Trophoblast cell (in vitro differentiated cells and primary cell): Measurements from ENCODE around the gene EIF1AD.
A peak's percentile ranks its signal among the peaks of the same experiment; 100 is the strongest.

Experiments
- DNase-seq, 2 donors: peaks; one replicate each; pipeline ENCODE4 v3.0.0-alpha.2; 2016
- H2AFZ ChIP-seq: 2 replicates; pipeline ENCODE4 v1.6.1; 2013; ENCODE audit warnings: low read length, moderate library complexity, mild to moderate bottlenecking; ENCODE audit not compliant: insufficient read depth, poor library complexity
- H2AK5ac ChIP-seq: 2 replicates; pipeline ENCODE4 v1.6.1; 2013; ENCODE audit warnings: mild to moderate bottlenecking, low read length
- H2BK120ac ChIP-seq: 2 replicates; pipeline ENCODE4 v1.6.1; 2013; ENCODE audit warnings: low read length, mild to moderate bottlenecking, moderate library complexity; ENCODE audit not compliant: insufficient read depth, poor library complexity
- H2BK12ac ChIP-seq: 2 replicates; pipeline ENCODE4 v1.6.1; 2013; ENCODE audit warnings: mild to moderate bottlenecking, low read length, moderate library complexity
- H2BK5ac ChIP-seq: 2 replicates; pipeline ENCODE4 v1.6.1; 2013; ENCODE audit warnings: low read length, low read depth, moderate library complexity, mild to moderate bottlenecking; ENCODE audit not compliant: poor library complexity
- H3K14ac ChIP-seq: 2 replicates; pipeline ENCODE4 v1.6.1; 2013; ENCODE audit warnings: mild to moderate bottlenecking, low read length
- H3K18ac ChIP-seq: 2 replicates; pipeline ENCODE4 v1.6.1; 2013; ENCODE audit warnings: mild to moderate bottlenecking, low read length
- H3K23ac ChIP-seq: 2 replicates; pipeline ENCODE4 v1.6.1; 2013; ENCODE audit warnings: low read length
- H3K27ac ChIP-seq: 2 replicates; pipeline ENCODE4 v1.5.1; 2013; ENCODE audit warnings: low read depth, mild to moderate bottlenecking, inconsistent platforms, low read length, moderate library complexity
- H3K27me3 ChIP-seq: 2 replicates; pipeline ENCODE4 v1.6.1; 2013; ENCODE audit warnings: inconsistent platforms, mild to moderate bottlenecking, low read length, moderate library complexity; ENCODE audit not compliant: insufficient read depth
- H3K36me3 ChIP-seq, 2 experiments: 1 replicate in 1 of 2; 2 replicates in 1 of 2; pipeline ENCODE4 v1.6.1; 2013; ENCODE audit warnings: low read length in 2 of 2, mild to moderate bottlenecking in 2 of 2, moderate library complexity in 1 of 2; ENCODE audit not compliant: insufficient read depth in 2 of 2, control insufficient read depth in 1 of 2
- H3K4ac ChIP-seq: 2 replicates; pipeline ENCODE4 v1.6.1; 2013; ENCODE audit warnings: low read depth, mild to moderate bottlenecking, low read length, moderate library complexity
- H3K4me1 ChIP-seq, 2 experiments: 1 replicate in 1 of 2; 2 replicates in 1 of 2; pipeline ENCODE4 v1.6.1; 2013; ENCODE audit warnings: low read length in 2 of 2, mild to moderate bottlenecking in 2 of 2, moderate library complexity in 1 of 2; ENCODE audit not compliant: insufficient read depth in 2 of 2, control insufficient read depth in 1 of 2
- H3K4me2 ChIP-seq: 2 replicates; pipeline ENCODE4 v1.6.1; 2013; ENCODE audit warnings: inconsistent platforms, mild to moderate bottlenecking, low read length, moderate library complexity
- H3K4me3 ChIP-seq: 2 replicates; pipeline ENCODE4 v1.5.1; 2013; ENCODE audit warnings: mild to moderate bottlenecking, low read depth, low read length, inconsistent platforms
- H3K79me1 ChIP-seq: one replicate; pipeline ENCODE4 v1.6.1; 2013; ENCODE audit warnings: low read length
- H3K79me2 ChIP-seq: 2 replicates; pipeline ENCODE4 v1.6.1; 2013; ENCODE audit warnings: low read length, mild to moderate bottlenecking; ENCODE audit not compliant: control insufficient read depth, insufficient read depth, poor library complexity
- H3K9ac ChIP-seq: 2 replicates; pipeline ENCODE4 v1.6.1; 2013; ENCODE audit warnings: mild to moderate bottlenecking, low read length
- H3K9me3 ChIP-seq: 2 replicates; pipeline ENCODE4 v1.6.1; 2013; ENCODE audit warnings: low read depth, mild to moderate bottlenecking, control low read depth, inconsistent platforms, low read length; ENCODE audit not compliant: insufficient read depth
- H4K12ac ChIP-seq: 2 replicates; pipeline ENCODE4 v1.6.1; 2013; ENCODE audit warnings: low read depth, mild to moderate bottlenecking, low read length, moderate library complexity
- H4K8ac ChIP-seq: 2 replicates; pipeline ENCODE4 v1.6.1; 2013; ENCODE audit warnings: low read depth, mild to moderate bottlenecking, low read length, moderate library complexity
- H4K91ac ChIP-seq: one replicate; pipeline ENCODE4 v1.6.1; 2013; ENCODE audit warnings: low read depth, mild to moderate bottlenecking, low read length, moderate library complexity
- WGBS: extraction: QIAGEN DNeasy Blood & Tissue Kit; methylation state at CpG from one replicate; pipeline ENCODE4 v1.1.7; 2013; ENCODE audit warnings: missing lambda C conversion rate; ENCODE audit not compliant: insufficient read length, insufficient coverage; ENCODE audit errors: extremely low coverage; 5-methylcytosine and 5-hydroxymethylcytosine counted together

Gene EIF1AD

GRCh38 chr11:65960824-65961266 is 41.1 kb downstream of the EIF1AD start:
- H3K4me2 ChIP-seq: peak overlapping the region; percentile 70
- peaks cover 4 to 9% of the 10 kb centered on the region in 2 experiments for H3K4me1 ChIP-seq
- peaks cover 18 to 21% of the 10 kb centered on the region in 2 experiments for H3K36me3 ChIP-seq
- peaks cover 8% of the 10 kb centered on the region for H3K79me1 ChIP-seq
- no CpG with 5 or more reads among the region's 16 CpGs for WGBS
- H3K14ac ChIP-seq: peak overlapping the region; percentile 71
- no peak overlapping the region for H3K23ac ChIP-seq
- H2BK5ac ChIP-seq: peak overlapping the region; percentile 51
- no peak overlapping the region for H3K18ac ChIP-seq
- no peak overlapping the region for H2BK12ac ChIP-seq
- peak overlapping the region; percentile 92 for H4K8ac ChIP-seq
- peak overlapping the region; percentile 50 for H2AFZ ChIP-seq
- peak overlapping the region; percentile 75 for H3K9ac ChIP-seq
- peak overlapping the region; percentile 75 for H4K91ac ChIP-seq
- peak overlapping the region; percentile 73 for H3K4me3 ChIP-seq
- peak overlapping the region; percentile 41 for H2BK120ac ChIP-seq
- H3K9me3 ChIP-seq: peaks cover 2% of the 10 kb centered on the region
- no peaks in the 10 kb centered on the region for H3K27me3 ChIP-seq
- peak in 1 of 2 donors; percentile 18 for DNase-seq
- peaks cover 9% of the 10 kb centered on the region for H3K79me2 ChIP-seq
- peak overlapping the region; percentile 9 for H3K4ac ChIP-seq
- H2AK5ac ChIP-seq: peak overlapping the region; percentile 38
- peak overlapping the region; percentile 85 for H4K12ac ChIP-seq
- peak overlapping the region; percentile 58 for H3K27ac ChIP-seq

- no peak overlapping the region for H4K12ac ChIP-seq
Observed at GRCh38 chr11:65958774-65959420, 43.1 kb downstream of the EIF1AD start.

GRCh38 chr11:65958291-65958690 is 43.7 kb downstream of the EIF1AD start:
- H2AK5ac ChIP-seq: no peak overlapping the region
- no CpG with 5 or more reads among the region's 4 CpGs for WGBS

More at GRCh38 chr11:65958774-65959420, 43.1 kb downstream of the EIF1AD start:
- Histone ChIP-seq H4K8ac (no peak overlapping the region), H3K4me3 (no peak overlapping the region), H3K9ac (no peak overlapping the region), H3K36me3 (peaks cover 0 to 2% of the 10 kb centered on the region in 2 experiments), H3K23ac (no peak overlapping the region), H3K27ac (no peak overlapping the region), H2AK5ac (no peak overlapping the region), H3K4ac (no peak overlapping the region), H3K79me1 (peaks cover 8% of the 10 kb centered on the region), H4K91ac (no peak overlapping the region), H2BK5ac (no peak overlapping the region), H3K27me3 (no peaks in the 10 kb centered on the region), H3K18ac (no peak overlapping the region), H2AFZ (no peak overlapping the region), H3K9me3 (peaks cover 2% of the 10 kb centered on the region), H3K4me2 (no peak overlapping the region), H3K14ac (no peak overlapping the region), H3K79me2 (peaks cover 9% of the 10 kb centered on the region), H2BK120ac (no peak overlapping the region), H2BK12ac (no peak overlapping the region), H3K4me1 (peaks cover 4 to 9% of the 10 kb centered on the region in 2 experiments)
- no peak for DNase-seq
- no CpG with 5 or more reads among the region's 17 CpGs for WGBS

GRCh38 chr11:65954771-65955170 is 47.2 kb downstream of the EIF1AD start:
- Histone ChIP-seq H3K18ac (no peak overlapping the region), H2AK5ac (no peak overlapping the region), H3K79me1 (no peaks in the 10 kb centered on the region), H3K4me3 (no peak overlapping the region), H4K8ac (no peak overlapping the region), H3K9me3 (peaks cover 2% of the 10 kb centered on the region), H3K27me3 (no peaks in the 10 kb centered on the region), H3K36me3 (no peaks in the 10 kb centered on the region), H3K14ac (no peak overlapping the region), H3K4me1 (no peaks in the 10 kb centered on the region), H3K79me2 (no peaks in the 10 kb centered on the region), H3K4me2 (no peak overlapping the region), H4K12ac (no peak overlapping the region), H4K91ac (no peak overlapping the region), H2AFZ (no peak overlapping the region), H2BK5ac (no peak overlapping the region), H3K9ac (no peak overlapping the region), H3K4ac (no peak overlapping the region), H3K23ac (no peak overlapping the region), H2BK12ac (no peak overlapping the region), H3K27ac (no peak overlapping the region), H2BK120ac (no peak overlapping the region)
- DNase-seq: peak in 1 of 2 donors; percentile 37
- WGBS: no CpG with 5 or more reads among the region's 8 CpGs

More at GRCh38 chr11:65958291-65958690, 43.7 kb downstream of the EIF1AD start:
- Histone ChIP-seq H3K36me3 (no peaks in the 10 kb centered on the region), H2AFZ (no peak overlapping the region), H3K27me3 (no peaks in the 10 kb centered on the region), H3K27ac (no peak overlapping the region), H3K14ac (no peak overlapping the region), H4K12ac (no peak overlapping the region), H3K4me2 (no peak overlapping the region), H3K23ac (no peak overlapping the region), H4K91ac (no peak overlapping the region), H2BK12ac (no peak overlapping the region), H3K4me1 (peaks cover 4 to 9% of the 10 kb centered on the region in 2 experiments), H2BK120ac (no peak overlapping the region), H3K4ac (no peak overlapping the region), H3K9me3 (peaks cover 2% of the 10 kb centered on the region), H3K9ac (no peak overlapping the region), H3K18ac (no peak overlapping the region), H4K8ac (no peak overlapping the region), H3K79me1 (peaks cover 8% of the 10 kb centered on the region), H2BK5ac (no peak overlapping the region), H3K79me2 (peaks cover 9% of the 10 kb centered on the region), H3K4me3 (no peak overlapping the region)
- DNase-seq: no peak
